ENCODE data around the gene LMOD1. TPM values are rescaled to one million over a fixed set of nuclear protein-coding genes. Genes with fewer than 3 reads are reported as not detected.

The LMOD1 gene
- total and polyA plus RNA-seq, 2 donors (not counting 3 experiments of a cell fraction or from before 2014, with no cell fraction given), result 0.19 to 0.33 TPM

DNA sequence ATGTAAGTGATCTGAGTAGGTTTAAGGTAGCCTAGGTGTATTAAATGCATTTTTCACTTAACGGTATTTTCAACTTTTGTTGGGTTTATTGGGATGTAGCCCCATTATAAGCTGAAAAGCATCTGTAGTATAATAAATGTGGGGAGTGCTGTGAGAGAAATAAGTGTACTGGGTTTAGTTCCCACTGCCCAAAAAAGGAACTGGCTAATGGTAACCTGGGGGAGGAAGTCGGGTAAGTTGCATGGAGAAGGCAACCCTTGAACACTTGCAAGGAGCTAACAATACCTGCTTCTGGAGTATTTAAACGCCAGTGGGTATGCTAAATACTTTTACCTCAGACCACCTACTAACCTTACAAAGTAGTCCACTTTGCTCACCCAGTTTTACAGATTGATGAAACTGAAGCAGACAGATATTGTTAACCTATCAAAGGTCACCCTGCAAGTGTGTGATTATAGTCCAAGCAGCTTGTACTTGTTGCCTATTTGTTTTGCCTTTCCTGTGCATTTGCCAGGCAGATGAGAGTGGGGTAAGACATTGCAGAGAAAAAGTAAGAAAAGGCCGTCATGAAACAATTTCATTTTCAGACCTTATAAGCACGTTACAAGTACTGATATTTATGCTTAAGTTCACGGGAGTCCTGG is 65.3 kb downstream of the LMOD1 start:
- H3K4me2 ChIP-seq (ENCODE audit: insufficient read depth, low read length), result no peak overlapping the region
- no peaks in the 10 kb centered on the region for H3K27me3 ChIP-seq (ENCODE audit: control insufficient read depth in 2 of 2, insufficient read depth in 2 of 2, low read length in 2 of 2)
- no peak overlapping the region for H3K9ac ChIP-seq (replicated peaks; ENCODE audit: extremely low read depth, insufficient read depth, low read length)
- POLR2A ChIA-PET, result no interaction called here
- no peak overlapping the region for H3K27ac ChIP-seq (ENCODE audit: insufficient read depth, low read depth, low read length)
- H4K20me1 ChIP-seq (replicated peaks; ENCODE audit: control insufficient read depth, extremely low read depth, insufficient read depth, low read length), result no peaks in the 10 kb centered on the region
- no peak overlapping the region for H3K4me3 ChIP-seq (replicated peaks in 1 of 3; ENCODE audit: insufficient read depth in 1 of 3, low read depth in 1 of 3, low read length in 3 of 3)
- dilution Hi-C loops (cut with MboI; ENCODE audit: extremely low pct_ligation_motif_present, low sequenced_read_pairs) (no loop called here), intact Hi-C loops (cut with micrococcal nuclease) (no loop called here)
- no peak overlapping the region for H2AFZ ChIP-seq (ENCODE audit: low read depth, low read length)
- FAIRE-seq (no peak), DNase-seq (ENCODE audit: low read depth, low spot score) (no peak)
- peaks cover under 1 to 3% of the 10 kb centered on the region in 2 experiments for H3K36me3 ChIP-seq (ENCODE audit: control insufficient read depth in 2 of 2, extremely low read depth in 1 of 2, insufficient read depth in 2 of 2, low read length in 2 of 2)
- CTCF ChIA-PET, result interaction anchor here (0.6 to 6.4 kb wide), 4 partner anchors 11 to 92 kb away, joined by 3 to 99 read pairs (median 26); no protein-coding TSS in a partner anchor
- no peaks in the 10 kb centered on the region for H3K79me2 ChIP-seq (ENCODE audit: control insufficient read depth, insufficient read depth, low read length)
- no peaks in the 10 kb centered on the region for H3K9me3 ChIP-seq (replicated peaks; ENCODE audit: control insufficient read depth, insufficient read depth, low read length)
- H3K9me1 ChIP-seq (replicated peaks; ENCODE audit: control insufficient read depth, extremely low read depth, insufficient read depth, low read length), result no peaks in the 10 kb centered on the region
- no TSS peak for BruUV-seq (replicated peaks)
- H3K4me1 ChIP-seq (ENCODE audit: control insufficient read depth, extremely low read depth, insufficient read depth, low read length), result peaks cover 6% of the 10 kb centered on the region
- no peak for TF ChIP-seq GATA2 (IDR thresholded peaks at IDR 0.05; ENCODE audit: insufficient read depth, insufficient read length, low read depth, low read length)
- TF ChIP-seq, protein P1, sequence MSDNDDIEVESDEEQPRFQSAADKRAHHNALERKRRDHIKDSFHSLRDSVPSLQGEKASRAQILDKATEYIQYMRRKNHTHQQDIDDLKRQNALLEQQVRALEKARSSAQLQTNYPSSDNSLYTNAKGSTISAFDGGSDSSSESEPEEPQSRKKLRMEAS (IDR thresholded peaks at IDR 0.05; ENCODE audit: insufficient read depth, insufficient read length), result no peak
- no peak for TF ChIP-seq POLR2A (IDR thresholded peaks at IDR 0.05; ENCODE audit: low read depth, low read length)
- TF ChIP-seq POLR2AphosphoS5 (IDR thresholded peaks at IDR 0.05; ENCODE audit: insufficient read depth, low read depth, low read length), result no peak
- no peak for TF ChIP-seq MYC (IDR thresholded peaks at IDR 0.05; ENCODE audit: low read depth, low read length)
- TF ChIP-seq, protein P2, sequence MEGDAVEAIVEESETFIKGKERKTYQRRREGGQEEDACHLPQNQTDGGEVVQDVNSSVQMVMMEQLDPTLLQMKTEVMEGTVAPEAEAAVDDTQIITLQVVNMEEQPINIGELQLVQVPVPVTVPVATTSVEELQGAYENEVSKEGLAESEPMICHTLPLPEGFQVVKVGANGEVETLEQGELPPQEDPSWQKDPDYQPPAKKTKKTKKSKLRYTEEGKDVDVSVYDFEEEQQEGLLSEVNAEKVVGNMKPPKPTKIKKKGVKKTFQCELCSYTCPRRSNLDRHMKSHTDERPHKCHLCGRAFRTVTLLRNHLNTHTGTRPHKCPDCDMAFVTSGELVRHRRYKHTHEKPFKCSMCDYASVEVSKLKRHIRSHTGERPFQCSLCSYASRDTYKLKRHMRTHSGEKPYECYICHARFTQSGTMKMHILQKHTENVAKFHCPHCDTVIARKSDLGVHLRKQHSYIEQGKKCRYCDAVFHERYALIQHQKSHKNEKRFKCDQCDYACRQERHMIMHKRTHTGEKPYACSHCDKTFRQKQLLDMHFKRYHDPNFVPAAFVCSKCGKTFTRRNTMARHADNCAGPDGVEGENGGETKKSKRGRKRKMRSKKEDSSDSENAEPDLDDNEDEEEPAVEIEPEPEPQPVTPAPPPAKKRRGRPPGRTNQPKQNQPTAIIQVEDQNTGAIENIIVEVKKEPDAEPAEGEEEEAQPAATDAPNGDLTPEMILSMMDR (IDR thresholded peaks at IDR 0.05; ENCODE audit: extremely low read depth in 1 of 2, insufficient read depth in 1 of 2, low read depth in 1 of 2, low read length in 2 of 2), result no peak
- no peak for TF ChIP-seq FOS (IDR thresholded peaks at IDR 0.05; ENCODE audit: borderline replicate concordance, insufficient read depth, low read length)
- no peak for TF ChIP-seq EZH2 (IDR thresholded peaks at IDR 0.05; ENCODE audit: borderline replicate concordance, low read depth, low read length, severe bottlenecking)
- TF ChIP-seq JUN (IDR thresholded peaks at IDR 0.05; ENCODE audit: borderline replicate concordance, insufficient read depth, insufficient read length, low read depth), result no peak

Measured in endothelial cell of umbilical vein (primary cell).